Right cardiac atrium (tissue), 5 donors: Measurements from ENCODE around the gene RMND5B. TPM values are rescaled to one million over a fixed set of nuclear protein-coding genes. Genes with fewer than 3 reads are reported as not detected.
A peak's percentile ranks its signal among the peaks of the same experiment; 100 is the strongest.

Source experiments
- ATAC-seq, 2 donors: fragments of 200-7000 bp; cut with Tn5 transposase; one replicate each; pipeline versions ENCODE4 v1.8.0 to v1.9.1; 2020; ENCODE audit warnings: moderate library complexity in 2 of 2, mild to moderate bottlenecking in 1 of 2
- DNase-seq, 3 donors: peaks; one replicate each; pipeline ENCODE4 v3.0.0-alpha.2; 2020
- H3K27ac ChIP-seq: one replicate; pipeline ENCODE4 v1.5.1; 2013; ENCODE audit warnings: mild to moderate bottlenecking, low read length, control low read depth, moderate library complexity
- H3K27me3 ChIP-seq: one replicate; pipeline ENCODE4 v1.6.1; 2013; ENCODE audit not compliant: control insufficient read depth, insufficient read depth
- H3K4me1 ChIP-seq: one replicate; pipeline ENCODE4 v1.6.1; 2013; ENCODE audit warnings: low read length; ENCODE audit not compliant: control insufficient read depth, insufficient read depth
- H3K4me3 ChIP-seq: one replicate; pipeline ENCODE4 v1.5.1; 2013; ENCODE audit warnings: low read length, control low read depth
- H3K9me3 ChIP-seq: one replicate; pipeline ENCODE4 v1.6.1; 2013; ENCODE audit warnings: low read length; ENCODE audit not compliant: control insufficient read depth
- WGBS: extraction: QIAGEN DNeasy Blood & Tissue Kit; methylation state at CpG from one replicate; pipeline ENCODE4 v1.1.7; 2013; 5-methylcytosine and 5-hydroxymethylcytosine counted together
- intact Hi-C, 4 donors: fragments of 100-400 bp; cut with DNase I; formaldehyde crosslinking; loops; one replicate each; pipeline versions ENCODE4 v1.11.0 to v1.14.0; 2022 to 2023
- polyA plus RNA-seq: library from polyadenylated mRNA; stranded (reverse); fragments of 200-250 nt; gene quantifications from one replicate; pipeline ENCODE4 v1.2.3, GENCODE V29; 2013
- total RNA-seq, 4 donors: library from RNA; stranded (reverse); fragmentation: NEBNext Ultra II Directional; extraction: Animal tissue kit (Norgen Biotek cat#: 25700); gene quantifications; one replicate each; pipeline ENCODE4 v1.2.1, GENCODE V29; 2021
- donor health status: healthy with polysubstance abuse.
- donor health status: DM: no; HTN: yes; CAD: no.
- donor health status: DM: no; HTN: no; CAD: no.
- donor health status: DM: no; HTN: yes; CAD: no; lungs with severe emphysema.
- donor health status: DM: yes; HTN: yes; CAD: no.

Gene RMND5B
- total and polyA plus RNA-seq, 5 donors = 32.2 to 41.7 (median 33.6) TPM

GRCh38 chr5:178137991-178138390, 7.2 kb downstream of the RMND5B start:
- Histone ChIP-seq H3K4me1 (no peaks in the 10 kb centered on the region), H3K27ac (no peak overlapping the region), H3K9me3 (no peaks in the 10 kb centered on the region), H3K27me3 (no peaks in the 10 kb centered on the region), H3K4me3 (no peak overlapping the region)
- DNase-seq (no peak), ATAC-seq (peak in 1 of 2 donors; percentile 25)
- intact Hi-C loops = no loop called here
- 88% methylated on average over 12 of the region's 12 CpGs for WGBS

GRCh38 chr5:178141550-178141949, 10.7 kb downstream of the RMND5B start:
- H3K4me3 ChIP-seq = no peak overlapping the region
- H3K4me1 ChIP-seq = no peaks in the 10 kb centered on the region
- no peaks in the 10 kb centered on the region for H3K27me3 ChIP-seq
- ATAC-seq (no peak), DNase-seq (no peak)
- no peak overlapping the region for H3K27ac ChIP-seq
- intact Hi-C loops = no loop called here
- no peaks in the 10 kb centered on the region for H3K9me3 ChIP-seq
- WGBS = 96% methylated on average over 4 of the region's 4 CpGs

GRCh38 chr5:178142642-178143041, 11.8 kb downstream of the RMND5B start:
- no peak overlapping the region for H3K4me3 ChIP-seq
- 92% methylated on average over 20 of the region's 20 CpGs for WGBS
- H3K27me3 ChIP-seq = no peaks in the 10 kb centered on the region
- H3K9me3 ChIP-seq = no peaks in the 10 kb centered on the region
- no peaks in the 10 kb centered on the region for H3K4me1 ChIP-seq
- DNase-seq = no peak
- no peak overlapping the region for H3K27ac ChIP-seq
- no peak for ATAC-seq
- intact Hi-C loops = no loop called here

GRCh38 chr5:178143246-178143645, 12.4 kb downstream of the RMND5B start:
- H3K27ac ChIP-seq = no peak overlapping the region
- no peak overlapping the region for H3K4me3 ChIP-seq
- H3K27me3 ChIP-seq = no peaks in the 10 kb centered on the region
- DNase-seq (no peak), ATAC-seq (no peak)
- H3K9me3 ChIP-seq = no peaks in the 10 kb centered on the region
- H3K4me1 ChIP-seq = no peaks in the 10 kb centered on the region
- intact Hi-C loops = no loop called here
- 65% methylated on average over 6 of the region's 6 CpGs for WGBS

- Histone ChIP-seq H3K4me1 (no peaks in the 10 kb centered on the region), H3K27ac (no peak overlapping the region), H3K27me3 (no peaks in the 10 kb centered on the region), H3K4me3 (no peak overlapping the region), H3K9me3 (no peaks in the 10 kb centered on the region)
- peak; percentile 82 to 92 (median 90) for DNase-seq
- 56% methylated on average over 10 of the region's 10 CpGs for WGBS
- intact Hi-C loops = no loop called here
- peak; percentile 64 to 74 for ATAC-seq
Observed at GRCh38 chr5:178143901-178144300, 13.1 kb downstream of the RMND5B start.

GRCh38 chr5:178145965-178146820, 15.4 kb downstream of the RMND5B start:
- ATAC-seq = peak; percentile 11 to 18
- no peak overlapping the region for H3K27ac ChIP-seq

GRCh38 chr5:178147406-178147805, 16.6 kb downstream of the RMND5B start:
- H3K4me3 ChIP-seq = no peak overlapping the region
- intact Hi-C loops = no loop called here
- H3K4me1 ChIP-seq = no peaks in the 10 kb centered on the region
- H3K9me3 ChIP-seq = no peaks in the 10 kb centered on the region
- WGBS = 88% methylated on average over 15 of the region's 15 CpGs
- no peak for ATAC-seq
- DNase-seq = no peak
- no peak overlapping the region for H3K27ac ChIP-seq
- H3K27me3 ChIP-seq = no peaks in the 10 kb centered on the region

More at GRCh38 chr5:178145965-178146820, 15.4 kb downstream of the RMND5B start:
- peak; percentile 54 to 85 (median 74) for DNase-seq
- Histone ChIP-seq H3K9me3 (no peaks in the 10 kb centered on the region), H3K4me1 (no peaks in the 10 kb centered on the region), H3K4me3 (no peak overlapping the region), H3K27me3 (no peaks in the 10 kb centered on the region)
- intact Hi-C loops = no loop called here
- WGBS = 61% methylated on average over 14 of the region's 14 CpGs

- intact Hi-C loops = no loop called here
- H3K9me3 ChIP-seq = no peaks in the 10 kb centered on the region
- H3K27ac ChIP-seq = no peak overlapping the region
- DNase-seq (no peak), ATAC-seq (no peak)
- H3K4me3 ChIP-seq = no peak overlapping the region
- peaks cover 5% of the 10 kb centered on the region for H3K4me1 ChIP-seq
- 77% methylated on average over 11 of the region's 11 CpGs for WGBS
- no peaks in the 10 kb centered on the region for H3K27me3 ChIP-seq
Observed at GRCh38 chr5:178149199-178149932, 18.6 kb downstream of the RMND5B start.

- H3K27ac ChIP-seq = no peak overlapping the region
- H3K4me3 ChIP-seq = no peak overlapping the region
- WGBS = 66% methylated on average over 11 of the region's 11 CpGs
- intact Hi-C loops = no loop called here
- DNase-seq = no peak
- H3K4me1 ChIP-seq = peaks cover 5% of the 10 kb centered on the region
- ATAC-seq = no peak
- no peaks in the 10 kb centered on the region for H3K27me3 ChIP-seq
- H3K9me3 ChIP-seq = no peaks in the 10 kb centered on the region
Observed at GRCh38 chr5:178150977-178151734, 20.3 kb downstream of the RMND5B start.

GRCh38 chr5:178152491-178153444, 22.0 kb downstream of the RMND5B start:
- Histone ChIP-seq H3K9me3 (no peaks in the 10 kb centered on the region), H3K4me1 (peaks cover 5% of the 10 kb centered on the region), H3K27me3 (no peaks in the 10 kb centered on the region), H3K4me3 (peak overlapping the region; percentile 68), H3K27ac (no peak overlapping the region)
- no peak for DNase-seq
- ATAC-seq = no peak
- intact Hi-C loops = no loop called here
- WGBS = 52% methylated on average over 31 of the region's 31 CpGs
